NCI-H2171 (cell line): ENCODE data around the gene ZNF516.
A peak's percentile ranks its signal among the peaks of the same experiment; 100 is the strongest.

ENCODE experiments used
- DNase-seq: peaks from one replicate; lab custom pipeline; 2025; lab: John Stamatoyannopoulos, UW

Gene ZNF516

DNA sequence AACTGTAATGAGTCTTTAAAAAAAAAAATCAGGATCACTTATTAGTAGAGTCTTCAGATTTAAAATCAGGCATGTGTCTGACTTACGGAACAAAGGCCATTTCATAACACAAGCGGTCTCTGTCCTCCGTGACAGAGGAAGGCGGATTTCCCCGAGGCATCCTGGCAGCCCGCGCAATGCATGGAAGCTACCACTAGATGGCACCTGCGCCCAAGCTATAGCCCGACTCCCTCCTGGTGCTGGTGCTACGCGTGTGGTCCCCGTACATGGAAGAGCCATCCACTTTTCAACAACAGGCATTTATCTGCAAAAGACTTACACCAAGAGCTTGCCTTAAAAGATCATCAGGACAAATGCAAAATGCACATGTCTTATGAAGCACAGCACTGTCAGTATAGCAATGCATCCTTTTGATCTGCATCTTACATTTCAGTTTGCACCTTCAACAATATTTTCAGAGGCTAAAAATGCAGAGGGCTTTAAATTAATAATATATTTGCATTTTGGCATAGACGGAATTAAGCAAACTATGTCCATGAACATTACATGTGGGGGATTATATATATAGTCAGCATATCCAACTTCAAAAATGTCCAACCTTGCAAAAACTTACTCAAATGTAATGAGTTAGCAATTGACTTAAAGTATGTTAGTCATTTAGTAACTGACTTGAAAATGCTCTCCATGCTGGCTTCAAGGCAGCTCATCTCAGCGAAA, 96.0 kb downstream of the ZNF516 start:
- DNase-seq: peak; percentile 38

DNA sequence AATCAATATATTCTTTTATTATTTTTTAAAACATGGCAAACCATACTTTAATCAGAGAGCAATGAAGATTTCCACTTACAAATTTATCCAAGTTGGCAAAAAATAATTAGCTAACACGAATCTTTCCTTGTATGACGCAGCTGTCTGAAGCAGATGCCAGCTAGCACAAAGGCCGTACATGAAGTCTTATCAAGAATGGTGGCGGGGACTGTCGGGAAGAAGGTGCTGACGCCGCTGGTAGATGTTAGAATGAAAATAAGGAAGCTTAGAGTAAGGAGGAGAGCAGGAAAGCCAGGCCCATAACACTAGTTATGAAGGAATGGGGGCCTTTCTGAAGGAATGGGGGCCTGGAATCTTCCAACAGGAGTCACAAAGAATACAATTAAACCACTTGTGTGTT, 96.7 kb downstream of the ZNF516 start:
- no peak for DNase-seq

DNA sequence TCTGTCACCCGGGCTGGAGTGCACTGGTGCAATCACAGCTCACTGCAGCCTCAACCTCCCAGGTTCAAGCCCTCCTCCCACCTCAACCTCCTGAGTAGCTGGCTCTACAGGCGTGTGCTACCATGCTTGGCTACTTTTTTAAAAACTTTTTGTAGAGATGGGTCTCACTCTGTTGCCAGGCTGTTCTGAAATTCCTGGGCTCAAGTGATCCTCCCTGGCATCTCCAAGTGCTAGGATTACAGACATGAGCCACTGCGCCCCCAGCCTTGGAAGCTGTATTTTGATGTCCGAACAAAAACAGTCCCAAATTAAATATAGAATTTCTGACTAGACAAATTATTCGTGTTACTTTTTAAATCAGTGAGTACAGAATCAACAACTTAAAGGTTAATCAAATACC, 97.4 kb downstream of the ZNF516 start:
- DNase-seq: no peak

DNA sequence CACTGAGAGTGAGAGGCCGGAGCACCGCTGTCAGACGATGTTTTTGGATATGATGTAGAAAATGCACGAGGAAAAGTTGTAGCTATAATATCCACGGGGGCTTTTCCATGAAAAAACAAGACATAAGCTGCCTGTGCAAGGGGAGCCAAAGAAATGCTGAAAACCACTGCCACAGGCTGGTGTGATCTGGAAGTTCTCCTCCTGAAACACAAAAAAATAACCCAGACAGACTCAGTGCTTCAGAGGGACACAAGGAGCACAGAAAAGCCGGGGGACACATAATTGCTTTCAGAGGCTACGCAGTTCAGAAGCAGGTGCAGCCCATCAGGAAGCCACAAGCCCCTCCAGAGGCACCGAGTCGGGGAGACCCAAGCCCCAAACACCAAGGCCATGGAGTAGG, 98.2 kb downstream of the ZNF516 start:
- DNase-seq: no peak

DNA sequence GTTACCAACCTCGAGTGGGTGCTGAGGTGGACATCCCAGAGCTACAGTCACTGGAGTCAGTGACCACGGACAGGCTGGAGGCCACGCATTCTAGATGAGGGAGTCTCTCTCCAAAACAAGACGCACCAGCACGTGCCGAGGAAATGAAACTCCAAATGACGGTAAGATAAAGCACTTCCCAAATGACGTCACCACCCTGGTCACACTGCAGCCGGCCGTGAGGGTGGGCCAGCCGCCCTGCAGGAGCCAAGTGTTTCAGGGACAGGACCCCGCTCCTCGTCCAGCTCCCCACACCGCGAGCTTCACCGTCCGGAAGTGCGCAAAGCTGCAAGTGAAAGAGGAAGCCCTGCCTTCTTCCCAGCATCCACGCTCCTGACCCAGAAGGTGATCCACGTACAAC, 99.4 kb downstream of the ZNF516 start:
- DNase-seq: no peak

DNA sequence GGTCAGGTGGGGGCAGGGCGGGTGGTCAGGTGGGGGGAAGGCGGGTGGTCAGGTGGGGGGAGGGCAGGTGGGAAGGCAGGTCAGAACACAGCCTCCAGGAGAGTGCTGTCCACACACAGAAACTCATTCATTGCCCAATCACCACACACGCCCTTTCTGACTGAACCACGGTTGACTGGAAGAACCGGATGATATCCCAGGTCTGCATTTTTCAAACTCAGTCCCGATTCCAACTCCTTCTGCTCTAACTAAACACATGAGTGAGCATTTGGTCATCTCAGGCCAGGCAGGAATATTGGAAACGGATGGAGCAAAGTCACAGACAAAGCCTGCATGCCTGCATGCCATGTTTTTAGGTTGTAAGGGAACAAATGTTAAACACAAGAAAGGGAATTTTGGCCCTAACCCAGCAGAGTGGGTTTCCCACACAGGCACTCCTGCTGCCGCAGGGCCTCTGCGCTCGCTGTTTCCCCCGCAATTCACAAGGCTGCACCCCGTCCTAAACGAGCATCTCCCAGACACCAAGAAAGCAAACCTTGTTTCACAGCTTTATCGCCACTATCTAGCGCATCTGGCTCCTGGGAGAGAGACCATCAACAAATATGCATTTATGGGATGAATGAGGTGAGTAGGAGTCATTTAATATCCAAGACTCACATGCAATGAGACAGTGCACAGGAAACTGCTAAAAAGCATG, 100.1 kb downstream of the ZNF516 start:
- DNase-seq: no peak

DNA sequence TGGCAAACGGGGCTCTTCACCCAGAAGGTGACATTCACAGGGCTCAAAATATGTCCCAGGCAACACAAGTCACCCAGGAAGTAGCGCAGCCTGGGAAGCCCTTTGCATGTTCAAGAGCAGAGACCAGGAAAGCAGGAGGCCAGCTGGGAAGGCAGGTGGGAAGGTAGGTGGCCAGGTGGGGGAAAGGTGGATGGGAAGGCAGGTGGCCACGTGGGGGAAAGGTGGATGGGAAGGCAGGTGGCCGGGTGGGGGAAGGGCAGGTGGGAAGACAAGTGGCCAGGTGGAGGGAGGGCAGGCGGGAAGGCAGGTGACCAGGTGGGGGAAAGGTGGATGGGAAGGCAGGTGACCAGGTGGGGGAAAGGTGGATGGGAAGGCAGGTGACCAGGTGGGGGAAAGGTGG, 102.7 kb downstream of the ZNF516 start:
- DNase-seq: no peak

DNA sequence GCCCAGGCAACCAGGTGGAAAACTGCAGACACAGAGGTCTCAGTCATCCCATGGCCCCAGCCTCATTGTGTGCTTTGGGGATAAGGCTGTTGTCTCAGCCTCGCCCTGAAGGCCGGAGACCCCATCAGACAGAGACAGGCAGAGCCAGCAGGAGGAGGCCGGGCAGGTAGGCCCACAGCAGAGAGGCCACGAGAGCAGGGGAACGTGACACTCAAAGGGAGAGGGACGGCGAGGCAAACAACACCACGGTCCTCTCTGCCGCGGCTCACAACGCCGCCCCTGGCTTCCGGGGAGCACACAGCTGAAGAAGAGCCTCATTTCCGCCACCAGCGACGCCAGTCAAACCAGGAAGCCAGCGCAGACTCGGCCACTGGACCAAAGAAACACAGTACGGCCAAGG, 103.3 kb downstream of the ZNF516 start:
- DNase-seq: no peak

DNA sequence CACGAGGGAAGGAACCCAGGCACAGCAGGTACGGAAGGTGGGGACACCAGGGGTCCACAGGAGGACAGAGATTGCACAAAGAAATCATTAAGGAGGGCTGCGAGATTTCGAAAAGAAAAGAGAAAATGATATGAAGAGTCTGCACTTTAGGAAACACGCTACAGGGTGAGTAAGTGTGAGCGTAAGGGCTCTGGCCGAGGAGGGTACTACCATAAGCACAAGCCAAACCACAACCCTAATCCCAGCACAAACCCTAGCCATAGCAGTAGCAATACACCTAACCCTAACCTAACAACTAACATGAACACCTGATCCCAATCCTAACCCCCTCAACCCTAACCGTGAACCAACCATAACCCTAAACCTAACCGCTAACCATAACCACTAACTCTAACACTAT, 104.0 kb downstream of the ZNF516 start:
- no peak for DNase-seq

DNA sequence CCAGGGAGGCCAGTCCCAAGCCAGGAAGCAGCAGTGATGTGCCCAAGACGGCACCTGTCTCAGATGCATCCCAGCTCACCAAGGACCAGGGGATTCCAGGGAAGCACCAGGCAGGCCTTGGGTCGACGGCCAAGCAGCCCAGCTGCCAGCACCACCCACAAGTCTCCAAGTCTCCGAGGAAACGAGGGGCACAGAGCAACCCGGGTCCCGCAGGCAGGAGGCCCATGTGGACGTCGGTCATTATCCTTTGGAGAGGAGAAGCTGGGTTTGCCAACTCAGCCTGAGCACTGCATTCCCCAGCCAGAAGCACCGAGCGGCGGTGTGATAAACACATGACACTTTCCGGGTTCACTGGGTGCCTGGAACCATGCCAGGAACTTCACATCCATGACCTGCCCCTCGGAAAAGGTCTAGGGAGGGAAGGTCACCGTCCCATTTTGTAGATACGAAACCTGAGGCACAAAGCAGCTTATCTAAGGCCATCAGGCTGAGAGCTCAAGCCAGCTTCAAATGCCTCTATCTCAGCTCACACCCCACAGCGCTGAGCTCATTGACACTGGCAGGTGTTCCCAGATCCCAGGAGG, 104.5 kb downstream of the ZNF516 start:
- no peak for DNase-seq

DNA sequence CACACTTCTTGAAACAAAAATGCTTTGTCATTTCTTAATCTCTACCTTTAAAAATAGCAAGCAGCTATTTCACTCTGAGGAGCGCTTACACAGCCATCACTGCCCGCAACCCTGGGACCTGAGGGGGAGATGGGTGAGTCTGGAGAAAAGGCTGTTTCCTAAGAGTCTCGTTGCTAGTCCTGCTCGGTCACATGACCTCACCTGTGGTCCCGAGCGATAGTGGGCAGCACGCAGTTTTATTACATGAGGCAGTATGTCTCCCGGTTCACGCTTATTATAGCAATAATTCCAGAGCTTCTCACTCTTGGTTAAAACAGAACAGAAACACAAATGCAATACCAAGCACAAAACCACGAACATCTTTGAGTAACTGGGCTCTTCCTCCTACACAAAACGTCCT, 105.3 kb downstream of the ZNF516 start:
- DNase-seq: no peak

DNA sequence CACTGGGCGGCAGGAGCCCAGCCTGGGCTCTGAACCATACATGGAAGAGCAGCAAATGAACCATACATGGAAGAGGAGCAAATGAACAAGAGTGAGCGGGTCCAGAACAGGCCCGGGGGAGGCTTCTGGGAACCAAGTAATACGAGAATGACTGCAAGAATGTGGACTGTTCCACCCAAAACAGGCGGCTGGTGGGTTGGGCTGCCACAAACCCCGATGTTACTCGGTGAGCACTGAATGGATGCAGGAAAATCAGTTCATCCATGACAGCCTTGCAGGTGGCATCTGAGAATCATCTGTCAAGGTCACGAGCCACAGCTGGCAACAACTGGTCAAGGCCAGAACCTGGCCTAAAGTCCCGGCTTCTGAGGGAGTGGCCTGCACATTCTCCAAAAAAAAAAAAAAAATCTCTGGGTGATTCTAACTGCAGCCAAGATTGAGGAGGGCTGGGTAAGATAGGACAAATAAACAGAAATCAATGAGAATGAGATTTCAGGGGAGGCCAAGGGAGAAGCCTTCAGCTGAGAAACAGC, 106.1 kb downstream of the ZNF516 start:
- DNase-seq: no peak

DNA sequence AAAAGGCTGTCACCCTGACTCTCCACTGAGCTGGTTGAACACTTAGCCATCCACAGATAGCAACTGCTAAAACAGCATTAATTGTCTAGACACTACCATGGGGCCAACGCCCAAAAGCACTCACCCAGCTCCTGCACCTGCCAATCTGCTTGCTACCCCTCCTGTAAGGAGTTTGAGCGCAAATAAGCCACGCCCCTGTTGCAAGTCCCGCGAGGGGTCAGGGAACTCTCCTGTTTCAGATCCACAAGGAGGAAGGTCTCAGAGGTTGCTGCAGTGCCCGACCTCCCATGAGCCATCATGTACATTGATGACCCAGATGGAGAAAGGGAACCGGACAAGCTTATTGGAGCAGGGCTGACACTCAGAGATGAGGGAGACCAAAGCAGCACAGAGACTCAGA, 106.8 kb downstream of the ZNF516 start:
- DNase-seq: no peak

DNA sequence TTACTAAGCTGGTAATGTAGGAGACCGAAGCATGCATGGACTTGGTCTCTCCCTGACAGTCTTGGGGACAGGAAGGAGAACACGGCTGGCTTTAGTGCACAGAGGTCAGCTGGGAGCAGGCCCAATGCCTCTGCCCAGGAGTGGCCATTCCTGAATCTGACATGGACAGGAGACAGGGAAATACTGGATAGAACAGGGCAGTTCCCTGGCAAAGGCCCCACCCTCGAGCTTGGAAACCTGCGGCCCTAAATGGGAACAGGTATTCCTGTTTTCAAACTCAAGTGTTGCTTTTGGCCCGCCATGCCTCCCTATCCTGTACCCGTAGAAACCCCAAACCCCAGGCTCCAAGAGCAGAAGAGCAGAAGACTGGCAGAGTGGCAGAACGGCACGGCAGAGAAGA, 107.4 kb downstream of the ZNF516 start:
- DNase-seq: no peak

DNA sequence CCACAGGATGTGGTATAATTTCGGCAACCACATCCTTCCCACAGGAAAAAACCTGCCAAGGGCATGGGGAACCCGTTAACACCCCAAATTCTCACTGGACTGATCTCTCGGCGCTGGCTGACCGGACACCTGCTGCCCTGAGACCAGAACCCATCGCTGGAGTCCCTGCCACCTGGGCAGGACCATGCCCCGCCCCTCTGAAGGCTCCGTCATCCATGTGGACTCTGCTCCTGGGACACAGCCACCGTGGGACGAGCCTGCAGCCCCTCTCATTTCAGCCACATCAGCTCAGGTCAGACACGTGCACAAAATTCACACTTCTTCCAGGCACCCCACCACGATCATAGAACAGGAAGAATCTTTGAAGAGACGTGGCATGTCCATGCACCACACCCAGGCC, 108.2 kb downstream of the ZNF516 start:
- DNase-seq: no peak

DNA sequence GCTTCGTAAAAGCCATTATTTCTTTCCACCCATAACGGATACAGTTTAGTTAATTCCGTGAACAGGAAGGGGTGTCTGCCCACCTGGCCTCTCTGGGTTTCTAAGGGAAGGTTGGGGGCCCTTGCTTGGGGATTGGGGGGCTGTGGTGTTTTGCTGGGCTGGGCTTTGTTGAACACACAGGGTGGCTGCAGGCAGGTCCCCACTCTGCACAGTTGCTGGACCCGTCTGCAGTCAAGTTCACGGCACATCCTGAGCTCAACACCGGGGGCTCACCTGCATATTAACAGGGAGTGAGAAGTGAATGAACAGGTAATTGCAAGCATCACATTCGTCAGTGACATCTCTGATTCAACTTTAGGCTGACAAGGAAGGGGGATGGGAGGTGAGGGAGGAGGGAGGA, 109.0 kb downstream of the ZNF516 start:
- DNase-seq: no peak

DNA sequence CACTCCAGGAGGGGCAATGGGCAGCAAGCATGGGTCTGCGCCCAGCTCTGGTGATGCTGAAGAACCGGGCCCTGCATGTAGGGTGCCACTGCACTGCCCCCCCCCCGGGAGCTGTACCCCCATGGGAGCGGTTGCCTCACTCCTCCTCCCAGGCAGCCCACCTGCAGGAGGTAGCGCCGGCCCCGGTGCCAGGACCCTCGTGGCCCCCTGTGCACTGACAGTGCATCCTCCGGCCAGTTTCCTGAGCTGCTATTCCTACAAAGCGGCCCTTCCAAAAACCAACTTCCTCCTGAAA, 109.4 kb downstream of the ZNF516 start:
- no peak for DNase-seq

DNA sequence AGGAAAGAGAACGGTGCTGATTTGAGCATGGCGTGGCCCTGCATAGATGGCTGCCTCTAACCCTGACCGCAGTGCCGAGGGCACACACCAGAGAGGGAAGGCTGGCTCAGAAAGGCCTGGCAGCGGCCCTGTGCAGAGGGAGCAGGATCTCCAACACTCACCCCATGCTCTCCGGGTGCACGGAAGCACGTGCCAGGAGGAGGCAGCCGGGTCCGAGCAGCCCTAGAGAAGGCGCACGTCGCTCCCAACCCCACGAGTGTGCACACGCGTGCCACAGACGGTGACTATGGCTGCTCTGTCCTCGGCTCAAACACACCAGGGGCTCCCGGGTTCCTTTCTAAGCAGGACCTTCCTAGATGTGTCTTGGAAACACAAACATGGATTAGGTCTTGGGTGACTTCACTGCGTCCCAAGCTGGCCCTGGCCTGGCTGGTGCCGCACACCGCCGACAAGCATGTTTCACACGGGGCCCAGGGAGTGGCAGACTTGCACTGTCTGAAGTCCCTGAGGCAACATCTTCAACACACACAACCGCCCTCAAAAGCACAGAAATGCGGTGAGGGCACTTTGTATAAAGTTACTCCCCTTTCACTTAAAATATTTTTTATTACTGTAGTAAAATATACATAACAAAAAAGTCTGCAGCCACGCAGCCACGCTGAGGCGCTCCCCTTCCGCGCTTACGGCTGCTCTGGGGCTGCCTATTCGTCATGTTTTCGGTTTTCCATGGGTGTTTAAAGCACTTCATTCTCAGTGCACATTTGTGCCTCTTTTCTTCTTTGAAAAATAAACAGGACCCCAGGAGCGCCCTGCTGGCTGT, 110.0 kb downstream of the ZNF516 start:
- DNase-seq: no peak

DNA sequence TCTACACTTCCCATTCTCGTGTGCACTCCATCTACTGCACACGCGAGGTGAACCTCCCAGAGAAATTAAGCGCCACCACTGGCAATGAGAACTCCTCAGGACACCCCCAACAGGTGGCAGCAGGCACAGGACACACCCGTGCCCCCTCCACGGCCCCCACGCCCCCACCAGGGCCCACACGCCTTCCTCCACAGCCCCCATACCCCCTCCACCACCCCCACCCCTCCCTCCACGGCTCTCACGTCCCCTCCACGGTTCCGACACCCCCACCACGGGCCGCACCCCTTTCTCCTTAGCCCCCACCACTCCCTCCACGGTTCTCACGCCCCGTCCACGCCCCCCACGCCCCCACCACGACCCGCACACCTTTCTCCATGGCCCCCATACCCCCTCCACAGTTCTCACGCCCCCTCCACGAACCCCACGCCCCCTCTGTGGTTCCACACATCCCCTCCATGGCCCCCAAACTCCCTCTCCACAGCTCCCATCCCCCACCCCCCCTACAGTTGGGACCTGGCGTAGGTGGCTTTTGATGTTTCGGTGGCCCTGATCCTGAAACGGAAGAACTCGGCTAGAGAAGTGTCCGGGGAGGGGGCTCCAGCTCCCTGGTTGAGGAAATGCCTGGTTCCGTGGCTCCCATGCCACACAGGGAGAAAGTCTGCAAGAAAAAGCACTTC, 110.8 kb downstream of the ZNF516 start:
- no peak for DNase-seq

DNA sequence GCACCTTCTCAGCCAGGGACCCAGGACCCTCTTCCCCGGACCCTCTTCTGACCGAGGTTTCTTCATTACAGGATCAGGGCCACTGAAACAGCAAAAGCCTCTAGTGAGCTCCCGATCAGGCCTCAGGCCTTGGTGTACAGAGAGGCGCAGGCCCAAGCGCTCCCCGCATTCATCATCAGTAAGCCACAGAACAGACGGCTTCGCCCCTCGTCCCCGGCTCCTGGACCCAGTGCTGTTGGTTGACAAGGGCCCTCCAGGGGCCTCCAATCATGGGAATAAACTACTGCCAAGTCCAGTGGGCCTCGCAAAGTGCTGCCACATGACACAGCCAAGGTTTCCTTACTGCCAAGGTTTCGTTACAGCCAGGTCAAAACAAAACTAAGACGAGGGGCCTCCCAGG, 111.4 kb downstream of the ZNF516 start:
- DNase-seq: no peak

DNA sequence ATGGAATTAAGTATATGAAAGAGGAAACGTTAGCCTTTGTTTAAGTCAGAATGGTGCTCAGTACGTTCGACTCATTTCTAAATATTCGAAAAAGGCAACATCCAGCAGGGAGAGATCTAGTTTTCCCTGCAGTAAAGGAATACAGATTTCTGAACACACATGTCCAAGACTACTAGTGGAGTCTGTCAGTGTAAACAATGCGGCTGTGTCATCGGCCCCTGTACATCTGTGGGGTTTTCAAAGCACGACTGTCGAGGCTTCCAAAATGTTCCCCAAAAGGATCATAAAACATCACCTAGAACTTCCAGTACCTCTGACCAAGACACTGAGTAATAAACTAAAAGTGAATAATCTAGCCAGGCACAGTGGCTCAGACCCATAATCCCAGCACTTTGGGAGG, 112.8 kb downstream of the ZNF516 start:
- DNase-seq: no peak

DNA sequence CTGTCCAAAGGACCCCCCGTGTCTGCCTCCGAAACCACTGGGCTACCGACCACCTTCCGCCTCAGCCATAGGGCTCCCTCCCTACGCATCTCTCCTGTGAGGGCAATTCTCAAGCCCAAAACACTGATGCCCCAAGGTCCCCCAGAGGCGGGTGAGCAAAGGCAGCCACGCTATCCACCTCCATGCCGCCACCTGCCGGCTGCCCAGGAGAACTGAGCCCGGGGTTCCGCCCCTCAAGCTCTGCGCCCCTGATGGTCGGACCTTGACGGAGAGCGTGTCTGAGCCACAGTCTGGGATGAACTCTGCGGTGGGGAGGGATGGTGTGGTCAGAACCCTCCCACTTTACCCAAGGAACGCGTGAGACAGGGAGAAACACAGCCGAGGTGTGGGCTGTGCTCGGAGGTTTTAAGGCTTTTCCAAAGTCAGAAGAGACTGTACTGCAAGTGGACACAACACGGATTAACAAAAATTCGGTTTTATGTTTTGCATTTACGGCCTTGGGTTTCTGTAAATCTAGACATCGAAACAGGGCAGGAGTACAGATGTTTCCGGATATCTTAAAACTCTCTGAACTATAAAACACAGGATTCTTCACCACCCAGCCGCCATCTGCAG, 114.1 kb downstream of the ZNF516 start:
- no peak for DNase-seq
